Testis (tissue), 2 donors: ENCODE results near the gene ZNF32.

Experiments
- POLR2A ChIP-seq: fragments of 450-650 bp; IDR thresholded peaks from one replicate; pipeline ENCODE4 v1.6.1; 2017; ENCODE audit warnings: antibody characterized with exemption, mild to moderate bottlenecking, moderate library complexity
- TF ChIP-seq, protein P1 (sequence below), 3 experiments: fragments of 450-650 bp in 2 of 3; fragments of 200-600 bp in 1 of 3; sonication (generic) in 1 of 3; IDR thresholded peaks; one replicate each; pipeline ENCODE4 v1.5.1; 2016 to 2019; ENCODE audit warnings: antibody characterized with exemption in 3 of 3, mild to moderate bottlenecking in 2 of 3, moderate library complexity in 1 of 3

GRCh38 chr10:43667761-43668386 lies 19.2 kb upstream of the ZNF32 start:
- TF ChIP-seq, protein P1, sequence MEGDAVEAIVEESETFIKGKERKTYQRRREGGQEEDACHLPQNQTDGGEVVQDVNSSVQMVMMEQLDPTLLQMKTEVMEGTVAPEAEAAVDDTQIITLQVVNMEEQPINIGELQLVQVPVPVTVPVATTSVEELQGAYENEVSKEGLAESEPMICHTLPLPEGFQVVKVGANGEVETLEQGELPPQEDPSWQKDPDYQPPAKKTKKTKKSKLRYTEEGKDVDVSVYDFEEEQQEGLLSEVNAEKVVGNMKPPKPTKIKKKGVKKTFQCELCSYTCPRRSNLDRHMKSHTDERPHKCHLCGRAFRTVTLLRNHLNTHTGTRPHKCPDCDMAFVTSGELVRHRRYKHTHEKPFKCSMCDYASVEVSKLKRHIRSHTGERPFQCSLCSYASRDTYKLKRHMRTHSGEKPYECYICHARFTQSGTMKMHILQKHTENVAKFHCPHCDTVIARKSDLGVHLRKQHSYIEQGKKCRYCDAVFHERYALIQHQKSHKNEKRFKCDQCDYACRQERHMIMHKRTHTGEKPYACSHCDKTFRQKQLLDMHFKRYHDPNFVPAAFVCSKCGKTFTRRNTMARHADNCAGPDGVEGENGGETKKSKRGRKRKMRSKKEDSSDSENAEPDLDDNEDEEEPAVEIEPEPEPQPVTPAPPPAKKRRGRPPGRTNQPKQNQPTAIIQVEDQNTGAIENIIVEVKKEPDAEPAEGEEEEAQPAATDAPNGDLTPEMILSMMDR (IDR thresholded peaks at IDR 0.05) = no peak
- TF ChIP-seq POLR2A = no peak
